Measurements from ENCODE around the gene AXIN1. TPM values are rescaled to one million over a fixed set of nuclear protein-coding genes. Genes with fewer than 3 reads are reported as not detected.
A peak's percentile ranks its signal among the peaks of the same experiment; 100 is the strongest.

AXIN1 gene
- total and polyA plus RNA-seq, 5 donors from 2014 or later: 1.1 to 45.2 (median 1.7) TPM

DNA sequence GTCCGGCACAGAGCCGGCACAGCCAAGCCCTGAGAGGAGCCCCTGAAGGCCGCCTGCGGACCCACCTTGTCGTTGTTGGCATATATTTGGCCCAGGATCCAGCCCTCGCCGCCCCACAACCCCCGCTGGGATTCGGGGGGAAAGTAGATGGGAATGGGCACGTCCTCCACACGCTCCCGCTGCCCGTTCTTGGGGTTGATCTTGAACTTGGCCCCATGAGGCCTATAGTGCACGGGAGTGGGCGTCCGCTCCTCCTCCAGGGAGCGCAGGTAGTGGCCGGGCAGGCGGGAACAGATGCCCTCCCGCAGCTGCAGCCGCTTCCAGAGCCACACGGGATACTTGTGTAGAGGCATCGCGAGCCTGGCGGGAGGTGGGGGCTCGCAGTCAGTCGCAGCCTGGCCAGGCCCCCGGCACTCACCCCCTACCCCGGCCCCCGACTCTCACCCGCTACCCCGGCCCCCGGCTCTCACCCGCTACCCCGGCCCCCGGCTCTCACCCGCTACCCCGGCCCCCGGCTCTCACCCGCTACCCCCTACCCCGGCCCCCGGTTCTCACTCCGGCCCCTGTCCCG is 17.4 kb upstream of the AXIN1 start:
- Histone ChIP-seq H3K27ac (ENCODE audit: insufficient read depth, low read length, poor library complexity, severe bottlenecking) (peak overlapping the region; percentile 74), H3K36me3 (ENCODE audit: control insufficient read depth, insufficient read depth, low read length) (peaks cover 26% of the 10 kb centered on the region), H3K4me1 (ENCODE audit: control insufficient read depth, insufficient read depth, low read length, poor library complexity, severe bottlenecking) (peaks cover 16% of the 10 kb centered on the region), H3K27me3 (ENCODE audit: control insufficient read depth, insufficient read depth, low read length) (no peaks in the 10 kb centered on the region), H3K4me3 (ENCODE audit: low read depth, low read length) (no peak overlapping the region), H3K9me3 (ENCODE audit: control insufficient read depth in 2 of 2, low read length in 2 of 2) (no peaks in the 10 kb centered on the region)
- Mint-ChIP-seq H3K9me3 (no peaks in the 10 kb centered on the region), H3K36me3 (peaks cover 12% of the 10 kb centered on the region), H3K27me3 (no peaks in the 10 kb centered on the region), H3K4me3 (peak overlapping the region; percentile 70 to 89 (median 81)), H3K4me1 (peaks cover 0 to 24% (median 8%) of the 10 kb centered on the region in 4 donors), H3K27ac (peak overlapping the region in 2 of 3 donors; percentile 88)
- DNase-seq: no peak
- no peak for ATAC-seq (ENCODE audit: low read depth in 2 of 2)

DNA sequence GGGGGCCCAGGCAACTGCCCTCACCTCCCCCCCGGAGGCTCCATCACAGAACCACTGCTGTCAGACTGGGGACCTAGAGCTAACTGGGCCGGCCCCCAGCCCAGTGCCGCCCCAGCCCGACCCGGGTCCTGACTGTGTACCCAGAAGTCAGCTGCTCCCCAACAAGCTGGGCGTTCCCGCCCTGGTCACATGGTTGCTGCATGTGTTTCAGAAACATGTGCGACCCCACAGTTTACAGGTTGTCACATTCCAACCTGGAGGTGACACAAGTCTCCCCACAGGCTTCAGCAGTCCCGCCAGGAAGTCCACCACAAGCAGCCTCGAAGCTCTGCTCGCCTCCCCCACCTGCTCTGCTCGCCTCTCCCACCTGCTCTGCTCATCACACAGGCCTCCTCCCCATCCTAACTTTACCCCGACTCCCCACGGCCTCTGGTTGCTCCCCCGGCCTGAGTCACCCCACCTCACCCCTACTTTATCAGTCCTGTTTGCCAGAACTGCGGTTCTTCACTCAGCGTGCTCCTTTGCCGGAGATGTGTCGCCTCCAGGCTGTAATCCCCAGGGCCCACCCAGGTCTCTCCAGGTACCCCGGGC is 16.8 kb upstream of the AXIN1 start:
- Mint-ChIP-seq H3K4me1 (peaks cover 0 to 24% (median 8%) of the 10 kb centered on the region in 4 donors), H3K27me3 (no peaks in the 10 kb centered on the region), H3K4me3 (peak overlapping the region; percentile 70 to 84 (median 81)), H3K27ac (peak overlapping the region; percentile 15 to 47 (median 38)), H3K36me3 (peaks cover 12% of the 10 kb centered on the region), H3K9me3 (no peaks in the 10 kb centered on the region)
- ATAC-seq (ENCODE audit: low read depth in 2 of 2) (no peak), DNase-seq (no peak)
- Histone ChIP-seq H3K36me3 (ENCODE audit: control insufficient read depth, insufficient read depth, low read length) (peaks cover 26% of the 10 kb centered on the region), H3K4me3 (ENCODE audit: low read depth, low read length) (no peak overlapping the region), H3K9me3 (ENCODE audit: control insufficient read depth in 2 of 2, low read length in 2 of 2) (no peaks in the 10 kb centered on the region), H3K4me1 (ENCODE audit: control insufficient read depth, insufficient read depth, low read length, poor library complexity, severe bottlenecking) (peaks cover 16% of the 10 kb centered on the region), H3K27me3 (ENCODE audit: control insufficient read depth, insufficient read depth, low read length) (no peaks in the 10 kb centered on the region), H3K27ac (ENCODE audit: insufficient read depth, low read length, poor library complexity, severe bottlenecking) (no peak overlapping the region)

DNA sequence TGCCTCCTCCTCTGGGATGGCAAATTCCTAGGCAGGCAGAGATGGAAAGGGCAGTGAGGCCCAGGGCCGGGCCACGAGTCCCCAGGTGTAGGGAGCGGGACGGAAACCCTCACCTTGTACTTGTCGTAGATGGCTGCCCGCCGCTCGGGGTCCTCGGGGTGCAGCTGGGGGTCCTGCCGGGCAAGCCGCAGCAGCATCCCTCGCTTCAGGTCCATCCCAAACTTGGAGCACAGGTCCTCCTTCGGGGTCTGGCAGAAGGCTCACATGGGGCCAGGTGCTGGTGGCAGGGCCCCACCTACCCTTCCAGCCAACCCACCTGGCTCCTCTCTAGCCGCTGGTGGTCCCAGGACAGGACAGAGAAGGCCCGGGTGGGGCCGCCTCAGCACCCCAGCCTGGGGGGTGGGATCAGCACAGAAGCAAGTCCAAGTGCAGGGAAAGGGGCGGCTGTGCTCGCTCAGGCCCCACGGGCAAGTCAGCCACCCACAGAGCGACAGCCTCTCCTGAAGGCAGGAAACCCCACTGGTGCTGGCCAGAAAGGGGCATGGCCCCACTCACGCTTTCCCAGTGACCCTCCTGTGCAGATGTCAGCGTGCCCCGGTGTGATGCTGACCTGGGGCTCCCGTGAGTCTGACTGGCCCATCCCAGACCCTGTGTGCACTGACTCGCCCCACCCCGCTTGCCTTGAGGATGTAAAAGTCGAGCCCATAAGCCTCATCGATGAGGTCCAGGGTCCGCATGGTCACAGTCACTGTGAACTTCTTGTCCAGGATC is 16.1 kb upstream of the AXIN1 start:
- no peak overlapping the region for H3K27ac Mint-ChIP-seq
- H3K9me3 Mint-ChIP-seq: no peaks in the 10 kb centered on the region
- ATAC-seq (ENCODE audit: low read depth in 2 of 2): no peak
- H3K27me3 Mint-ChIP-seq: no peaks in the 10 kb centered on the region
- DNase-seq: no peak
- Histone ChIP-seq H3K4me3 (ENCODE audit: low read depth, low read length) (no peak overlapping the region), H3K27me3 (ENCODE audit: control insufficient read depth, insufficient read depth, low read length) (no peaks in the 10 kb centered on the region), H3K36me3 (ENCODE audit: control insufficient read depth, insufficient read depth, low read length) (peaks cover 22% of the 10 kb centered on the region), H3K9me3 (ENCODE audit: control insufficient read depth in 2 of 2, low read length in 2 of 2) (no peaks in the 10 kb centered on the region), H3K27ac (ENCODE audit: insufficient read depth, low read length, poor library complexity, severe bottlenecking) (no peak overlapping the region), H3K4me1 (ENCODE audit: control insufficient read depth, insufficient read depth, low read length, poor library complexity, severe bottlenecking) (peaks cover 16% of the 10 kb centered on the region)
- peak overlapping the region in 1 of 4 donors; percentile 32 for H3K4me3 Mint-ChIP-seq
- peaks cover 12% of the 10 kb centered on the region for H3K36me3 Mint-ChIP-seq
- peaks cover 0 to 23% (median 7%) of the 10 kb centered on the region in 4 donors for H3K4me1 Mint-ChIP-seq

DNA sequence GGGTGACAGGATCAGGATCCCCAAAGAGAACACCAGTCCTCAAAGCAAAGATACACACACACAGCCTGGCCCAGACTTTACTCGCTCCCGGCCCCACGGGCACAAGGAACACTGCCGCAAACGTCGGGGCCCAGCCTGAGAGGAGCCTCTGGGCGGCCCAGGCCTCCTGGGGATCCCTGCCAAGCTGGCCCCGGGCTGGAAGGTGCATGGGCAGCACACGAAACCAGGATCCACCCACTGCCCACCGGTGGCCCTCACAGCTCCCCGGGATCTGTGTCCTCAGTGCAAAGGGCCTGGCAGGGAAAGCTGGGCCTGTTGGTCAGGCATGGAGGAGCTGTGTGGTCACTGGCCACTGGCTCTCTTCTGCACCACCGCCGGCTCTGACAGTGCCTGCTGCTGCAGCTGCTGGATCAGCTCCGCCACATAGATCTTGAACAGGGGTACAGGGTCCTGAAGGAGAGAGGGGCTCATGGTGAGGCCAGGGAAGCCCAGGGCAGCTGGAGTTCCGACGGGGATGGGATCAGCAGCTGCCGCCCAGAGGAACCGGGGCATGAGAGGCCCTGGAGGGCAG is 14.9 kb upstream of the AXIN1 start:
- Histone ChIP-seq H3K27ac (ENCODE audit: insufficient read depth, low read length, poor library complexity, severe bottlenecking) (no peak overlapping the region), H3K36me3 (ENCODE audit: control insufficient read depth, insufficient read depth, low read length) (peaks cover 22% of the 10 kb centered on the region), H3K9me3 (ENCODE audit: control insufficient read depth in 2 of 2, low read length in 2 of 2) (no peaks in the 10 kb centered on the region), H3K4me3 (ENCODE audit: low read depth, low read length) (no peak overlapping the region), H3K4me1 (ENCODE audit: control insufficient read depth, insufficient read depth, low read length, poor library complexity, severe bottlenecking) (peaks cover 17% of the 10 kb centered on the region), H3K27me3 (ENCODE audit: control insufficient read depth, insufficient read depth, low read length) (no peaks in the 10 kb centered on the region)
- H3K27me3 Mint-ChIP-seq: no peaks in the 10 kb centered on the region
- peak overlapping the region in 1 of 3 donors; percentile 14 for H3K27ac Mint-ChIP-seq
- peak overlapping the region in 3 of 4 donors; percentile 33 to 86 (median 52) for H3K4me3 Mint-ChIP-seq
- DNase-seq (no peak), ATAC-seq (ENCODE audit: low read depth in 2 of 2) (no peak)
- H3K9me3 Mint-ChIP-seq: no peaks in the 10 kb centered on the region
- peaks cover 9% of the 10 kb centered on the region for H3K36me3 Mint-ChIP-seq
- H3K4me1 Mint-ChIP-seq: peaks cover 0 to 21% (median 6%) of the 10 kb centered on the region in 4 donors

DNA sequence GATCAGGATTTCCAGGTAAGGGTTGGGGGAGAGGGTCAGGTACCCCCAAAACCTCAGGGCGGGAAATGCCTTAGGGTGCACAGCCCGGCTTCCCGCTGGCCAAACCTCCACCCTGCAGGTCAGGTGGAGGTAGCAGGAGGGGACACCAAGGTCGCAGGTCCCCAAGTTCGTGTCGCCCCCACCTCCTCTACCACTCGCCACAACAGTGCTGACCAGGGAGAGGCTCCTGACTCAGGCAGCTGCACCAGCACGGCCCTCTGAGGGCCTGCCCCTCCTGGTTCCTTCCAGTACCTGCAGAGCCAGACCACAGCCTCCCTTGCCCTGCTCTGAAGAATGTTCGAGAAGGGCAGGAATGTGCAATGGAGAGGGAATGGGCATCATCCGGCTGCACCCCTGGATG is 14.0 kb upstream of the AXIN1 start:
- H3K27ac Mint-ChIP-seq: no peak overlapping the region
- peaks cover 9% of the 10 kb centered on the region for H3K36me3 Mint-ChIP-seq
- no peaks in the 10 kb centered on the region for H3K9me3 ChIP-seq (ENCODE audit: control insufficient read depth in 2 of 2, low read length in 2 of 2)
- no peak overlapping the region for H3K4me3 ChIP-seq (ENCODE audit: low read depth, low read length)
- ATAC-seq (ENCODE audit: low read depth in 2 of 2) (no peak), DNase-seq (no peak)
- peaks cover 22% of the 10 kb centered on the region for H3K36me3 ChIP-seq (ENCODE audit: control insufficient read depth, insufficient read depth, low read length)
- H3K4me3 Mint-ChIP-seq: peak overlapping the region in 2 of 4 donors; percentile 76 to 86
- H3K9me3 Mint-ChIP-seq: no peaks in the 10 kb centered on the region
- peaks cover 23% of the 10 kb centered on the region for H3K4me1 ChIP-seq (ENCODE audit: control insufficient read depth, insufficient read depth, low read length, poor library complexity, severe bottlenecking)
- no peaks in the 10 kb centered on the region for H3K27me3 ChIP-seq (ENCODE audit: control insufficient read depth, insufficient read depth, low read length)
- no peaks in the 10 kb centered on the region for H3K27me3 Mint-ChIP-seq
- peaks cover 0 to 24% (median 7%) of the 10 kb centered on the region in 4 donors for H3K4me1 Mint-ChIP-seq
- no peak overlapping the region for H3K27ac ChIP-seq (ENCODE audit: insufficient read depth, low read length, poor library complexity, severe bottlenecking)

DNA sequence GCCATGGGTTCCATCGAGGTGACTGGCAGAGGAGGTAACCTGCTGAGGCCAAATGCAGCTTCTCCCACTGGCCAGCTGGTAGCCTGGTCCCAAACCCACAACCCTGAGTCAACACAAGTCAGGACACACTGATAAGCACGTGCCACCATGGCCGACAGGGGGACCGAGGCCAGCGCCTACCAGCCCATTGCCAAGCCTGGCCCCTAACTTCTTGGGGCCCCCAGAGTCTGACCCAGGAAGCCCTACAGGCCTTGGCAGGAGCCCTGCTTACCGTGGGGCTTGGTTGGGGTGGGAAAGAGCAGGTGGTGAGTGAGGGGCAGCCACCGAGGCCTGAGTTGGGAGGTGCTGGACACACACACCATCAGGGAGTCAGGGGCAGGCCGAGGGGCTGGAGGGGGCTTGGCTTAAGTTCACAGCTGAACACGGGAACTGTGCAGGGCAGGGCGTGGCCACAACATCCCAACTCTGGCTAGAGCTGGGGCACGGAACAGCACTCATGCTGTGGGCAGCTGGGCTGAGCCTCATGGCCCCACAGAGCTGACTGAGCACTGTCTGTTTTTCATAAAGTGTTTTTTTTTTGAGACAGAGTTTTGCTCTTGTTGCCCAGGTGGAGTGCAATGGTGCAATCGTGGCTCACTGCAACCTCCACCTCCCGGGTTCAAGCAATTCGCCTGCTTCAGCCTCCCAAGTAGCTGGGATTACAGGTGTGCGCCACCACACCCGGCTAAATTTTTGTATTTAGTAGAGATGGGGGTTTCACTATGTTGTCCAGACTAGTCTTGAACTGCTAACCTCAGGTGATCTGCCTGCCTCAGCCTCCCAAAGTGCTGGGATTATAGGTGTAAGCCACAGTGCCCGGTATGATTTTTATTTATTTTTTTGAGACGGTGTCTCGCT is 12.3 kb upstream of the AXIN1 start:
- H3K4me3 ChIP-seq (ENCODE audit: low read depth, low read length): no peak overlapping the region
- DNase-seq (no peak), ATAC-seq (ENCODE audit: low read depth in 2 of 2) (no peak)
- Mint-ChIP-seq H3K9me3 (no peaks in the 10 kb centered on the region), H3K4me3 (peak overlapping the region in 2 of 4 donors; percentile 38 to 63), H3K36me3 (peaks cover 4% of the 10 kb centered on the region), H3K27ac (peak overlapping the region in 1 of 3 donors; percentile 77), H3K27me3 (no peaks in the 10 kb centered on the region), H3K4me1 (peaks cover 0 to 15% (median 1%) of the 10 kb centered on the region in 4 donors)
- H3K4me1 ChIP-seq (ENCODE audit: control insufficient read depth, insufficient read depth, low read length, poor library complexity, severe bottlenecking): peaks cover 12% of the 10 kb centered on the region
- H3K36me3 ChIP-seq (ENCODE audit: control insufficient read depth, insufficient read depth, low read length): peaks cover 22% of the 10 kb centered on the region
- H3K27ac ChIP-seq (ENCODE audit: insufficient read depth, low read length, poor library complexity, severe bottlenecking): no peak overlapping the region
- H3K27me3 ChIP-seq (ENCODE audit: control insufficient read depth, insufficient read depth, low read length): no peaks in the 10 kb centered on the region
- H3K9me3 ChIP-seq (ENCODE audit: control insufficient read depth in 2 of 2, low read length in 2 of 2): no peaks in the 10 kb centered on the region
